ENCODE results near the gene SULT2B1.

The SULT2B1 gene

GRCh38 chr19:48625891-48626327, 73.9 kb downstream of the SULT2B1 start:
- TF ChIP-seq CEBPB (IDR thresholded peaks at IDR 0.05) (no peak), EP300 (IDR thresholded peaks at IDR 0.05; ENCODE audit: borderline replicate concordance) (no peak), EGR1 (IDR thresholded peaks at IDR 0.05) (no peak), RAD21 (IDR thresholded peaks at IDR 0.05; ENCODE audit: low read depth) (no peak), NFIC (IDR thresholded peaks at IDR 0.05) (no peak), MAX (IDR thresholded peaks at IDR 0.05) (no peak), TEAD4 (IDR thresholded peaks at IDR 0.05) (no peak), TCF12 (IDR thresholded peaks at IDR 0.05; ENCODE audit: low read depth) (no peak)

- TF ChIP-seq TEAD4 (IDR thresholded peaks at IDR 0.05) (no peak), CREB1 (IDR thresholded peaks at IDR 0.05; ENCODE audit: low read depth) (no peak), EP300 (IDR thresholded peaks at IDR 0.05; ENCODE audit: borderline replicate concordance) (no peak), YY1 (IDR thresholded peaks at IDR 0.05; ENCODE audit: low read depth) (no peak), NFIC (IDR thresholded peaks at IDR 0.05) (no peak)
These were observed 75.4 kb downstream of the SULT2B1 start for GRCh38 chr19:48627201-48627864.

GRCh38 chr19:48627865-48628314, 75.9 kb downstream of the SULT2B1 start:
- TF ChIP-seq NFIC (IDR thresholded peaks at IDR 0.05) (no peak), TEAD4 (IDR thresholded peaks at IDR 0.05) (no peak), CREB1 (IDR thresholded peaks at IDR 0.05; ENCODE audit: low read depth) (no peak), CEBPB (IDR thresholded peaks at IDR 0.05) (no peak), YY1 (IDR thresholded peaks at IDR 0.05; ENCODE audit: low read depth) (no peak), USF1 (IDR thresholded peaks at IDR 0.05) (no peak)

- no peak for TF ChIP-seq EP300 (IDR thresholded peaks at IDR 0.05; ENCODE audit: borderline replicate concordance)
- no peak for TF ChIP-seq FOXM1 (IDR thresholded peaks at IDR 0.05; ENCODE audit: borderline replicate concordance, low read depth)
- no peak for TF ChIP-seq RAD21 (IDR thresholded peaks at IDR 0.05; ENCODE audit: low read depth)
- no peak for TF ChIP-seq MAX (IDR thresholded peaks at IDR 0.05)
- TF ChIP-seq CREB1 (IDR thresholded peaks at IDR 0.05; ENCODE audit: low read depth): no peak
- no peak for TF ChIP-seq REST (IDR thresholded peaks at IDR 0.05; ENCODE audit: low read depth)
- no peak for TF ChIP-seq USF1 (IDR thresholded peaks at IDR 0.05)
- TF ChIP-seq EGR1 (IDR thresholded peaks at IDR 0.05): no peak
These were observed 76.7 kb downstream of the SULT2B1 start for GRCh38 chr19:48628486-48629296.

- no peak for TF ChIP-seq TEAD4 (IDR thresholded peaks at IDR 0.05)
- no peak for TF ChIP-seq TAF1 (IDR thresholded peaks at IDR 0.05; ENCODE audit: low read depth)
- TF ChIP-seq EGR1 (IDR thresholded peaks at IDR 0.05): no peak
- no peak for TF ChIP-seq YY1 (IDR thresholded peaks at IDR 0.05; ENCODE audit: low read depth)
- TF ChIP-seq REST (IDR thresholded peaks at IDR 0.05; ENCODE audit: low read depth): no peak
- TF ChIP-seq RAD21 (IDR thresholded peaks at IDR 0.05; ENCODE audit: low read depth): no peak
- TF ChIP-seq NFIC (IDR thresholded peaks at IDR 0.05): no peak
- no peak for TF ChIP-seq USF1 (IDR thresholded peaks at IDR 0.05)
- no peak for TF ChIP-seq MAX (IDR thresholded peaks at IDR 0.05)
- TF ChIP-seq FOXM1 (IDR thresholded peaks at IDR 0.05; ENCODE audit: borderline replicate concordance, low read depth): no peak
These were observed 77.3 kb downstream of the SULT2B1 start for GRCh38 chr19:48629297-48629598.

Data from Ishikawa (cell line).